ENCODE results near the gene TTPAL.

GRCh38 chr20:44465001-44465560, 10.6 kb upstream of the TTPAL start:
- TF ChIP-seq CTCF (conservative IDR thresholded peaks at IDR 0.05) = no peak
- TF ChIP-seq ZFX (IDR thresholded peaks at IDR 0.05) = no peak
